Lower lobe of right lung (tissue), 2 donors: ENCODE results near the gene SREBF1. TPM values are rescaled to one million over a fixed set of nuclear protein-coding genes. Genes with fewer than 3 reads are reported as not detected.

Experiments used
- ATAC-seq, 2 donors: fragments of 200-7000 bp; cut with Tn5 transposase; one replicate each; pipeline ENCODE4 v1.9.1; 2020 to 2022; ENCODE audit warnings: mild to moderate bottlenecking in 2 of 2, moderate library complexity in 2 of 2
- DNase-seq: peaks from one replicate; pipeline ENCODE4 v3.0.0-alpha.2; 2020
- H3K27ac ChIP-seq: fragments of 200-600 bp; one replicate; pipeline ENCODE4 v1.8.0; 2022
- H3K27me3 ChIP-seq: fragments of 200-600 bp; one replicate; pipeline ENCODE4 v1.8.0; 2022; ENCODE audit warnings: low read depth
- H3K36me3 ChIP-seq: fragments of 200-600 bp; one replicate; pipeline ENCODE4 v1.8.0; 2022; ENCODE audit warnings: mild to moderate bottlenecking
- H3K4me1 ChIP-seq: fragments of 200-600 bp; one replicate; pipeline ENCODE4 v1.8.0; 2022
- H3K4me3 ChIP-seq: fragments of 200-600 bp; one replicate; pipeline ENCODE4 v1.8.0; 2022; ENCODE audit warnings: mild to moderate bottlenecking
- H3K9me3 ChIP-seq: fragments of 200-600 bp; one replicate; pipeline ENCODE4 v1.8.0; 2022
- CTCF ChIP-seq: fragments of 200-600 bp; IDR thresholded peaks from one replicate; pipeline ENCODE4 v1.8.0; 2022; ENCODE audit warnings: antibody characterized with exemption, mild to moderate bottlenecking
- intact Hi-C: fragments of 100-400 bp; cut with DNase I; formaldehyde crosslinking; loops from one replicate; pipeline ENCODE4 v1.11.0; 2022
- total RNA-seq: library from RNA; stranded (reverse); fragmentation: NEBNext Ultra II Directional; extraction: Animal tissue kit (Norgen Biotek cat#: 25700); gene quantifications from one replicate; pipeline ENCODE4 v1.2.1, GENCODE V29; 2021
- donor health status: DM: no; HTN: yes; CAD: no; lungs with severe emphysema.

SREBF1 gene
- total RNA-seq, 1 donor from 2014 or later: 77.2 TPM

GRCh38 chr17:17843096-17843495, 6.3 kb upstream of the SREBF1 start:
- Histone ChIP-seq H3K27ac (peak overlapping the region; percentile 100), H3K4me1 (peaks cover 71% of the 10 kb centered on the region), H3K36me3 (peaks cover 9% of the 10 kb centered on the region), H3K9me3 (no peaks in the 10 kb centered on the region), H3K4me3 (no peak overlapping the region), H3K27me3 (no peaks in the 10 kb centered on the region)
- no peak for ATAC-seq
- no peak for DNase-seq
- intact Hi-C loops: no loop called here
- TF ChIP-seq CTCF: no peak

- Histone ChIP-seq H3K4me1 (peaks cover 71% of the 10 kb centered on the region), H3K36me3 (peaks cover 9% of the 10 kb centered on the region), H3K9me3 (no peaks in the 10 kb centered on the region), H3K27me3 (no peaks in the 10 kb centered on the region), H3K4me3 (no peak overlapping the region), H3K27ac (peak overlapping the region; percentile 100)
- TF ChIP-seq CTCF: no peak
- intact Hi-C loops: no loop called here
- DNase-seq: no peak
- no peak for ATAC-seq
Measured at GRCh38 chr17:17842111-17842876, 5.5 kb upstream of the SREBF1 start.

- DNase-seq: peak; percentile 86
- Histone ChIP-seq H3K36me3 (peaks cover 3% of the 10 kb centered on the region), H3K9me3 (no peaks in the 10 kb centered on the region), H3K27ac (peak overlapping the region; percentile 100), H3K27me3 (no peaks in the 10 kb centered on the region), H3K4me1 (peaks cover 71% of the 10 kb centered on the region), H3K4me3 (no peak overlapping the region)
- no peak for TF ChIP-seq CTCF
- intact Hi-C loops: no loop called here
- peak; percentile 69 to 74 for ATAC-seq
Measured at GRCh38 chr17:17841601-17842025, 4.8 kb upstream of the SREBF1 start.

- intact Hi-C loops: no loop called here
- Histone ChIP-seq H3K9me3 (no peaks in the 10 kb centered on the region), H3K27ac (peak overlapping the region; percentile 100), H3K27me3 (no peaks in the 10 kb centered on the region), H3K36me3 (no peaks in the 10 kb centered on the region), H3K4me1 (peaks cover 71% of the 10 kb centered on the region), H3K4me3 (peak overlapping the region; percentile 65)
- ATAC-seq: peak; percentile 30 to 44
- no peak for DNase-seq
- no peak for TF ChIP-seq CTCF
Measured at GRCh38 chr17:17840751-17841591, 4.2 kb upstream of the SREBF1 start.

GRCh38 chr17:17839791-17840707, 3.3 kb upstream of the SREBF1 start:
- DNase-seq: peak; percentile 95
- Histone ChIP-seq H3K9me3 (no peaks in the 10 kb centered on the region), H3K27me3 (no peaks in the 10 kb centered on the region), H3K27ac (peak overlapping the region; percentile 100), H3K4me3 (peak overlapping the region; percentile 65), H3K36me3 (peaks cover 4% of the 10 kb centered on the region), H3K4me1 (peaks cover 77% of the 10 kb centered on the region)
- peak; percentile 78 to 86 for ATAC-seq
- no peak for TF ChIP-seq CTCF
- intact Hi-C loops: no loop called here
